ENCODE results near the gene ADRA1B. TPM values are rescaled to one million over a fixed set of nuclear protein-coding genes. Genes with fewer than 3 reads are reported as not detected.

The ADRA1B gene
- total RNA-seq, 2 donors from 2014 or later: 3.4 to 3.5 TPM

DNA sequence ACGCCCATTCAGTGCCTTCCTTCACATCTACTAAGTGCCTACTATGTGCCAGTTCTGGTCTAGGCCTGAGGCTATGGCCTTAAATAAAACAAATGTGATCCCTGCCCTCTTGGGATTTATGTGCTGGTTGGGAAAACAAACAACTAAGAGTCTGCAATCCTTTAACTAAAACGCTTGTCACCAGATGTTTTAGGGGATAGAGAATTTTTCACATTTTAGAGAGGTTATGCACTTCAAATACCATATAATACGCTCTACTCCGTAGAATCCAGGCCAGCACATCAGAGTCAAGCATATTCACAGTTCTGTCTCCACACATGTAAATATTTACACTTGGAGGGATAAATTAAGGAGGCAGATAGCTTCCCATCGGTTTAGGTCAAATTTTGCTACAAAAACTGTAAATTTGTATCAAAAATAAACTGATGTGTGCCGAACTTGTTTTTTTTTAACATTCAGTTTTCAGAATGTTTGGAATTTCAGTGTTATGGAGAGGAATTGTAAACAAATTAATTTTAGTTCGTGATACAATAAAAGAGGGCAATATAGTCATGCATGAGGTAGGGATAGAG, 22.0 kb upstream of the ADRA1B start:
- Histone ChIP-seq H3K36me3 (no peaks in the 10 kb centered on the region), H3K27me3 (no peaks in the 10 kb centered on the region), H3K27ac (no peak overlapping the region), H3K4me3 (no peak overlapping the region), H3K9me3 (no peaks in the 10 kb centered on the region), H3K4me1 (no peaks in the 10 kb centered on the region)
- TF ChIP-seq CTCF (IDR thresholded peaks at IDR 0.05): no peak
- no peak for DNase-seq (ENCODE audit: low spot score)

DNA sequence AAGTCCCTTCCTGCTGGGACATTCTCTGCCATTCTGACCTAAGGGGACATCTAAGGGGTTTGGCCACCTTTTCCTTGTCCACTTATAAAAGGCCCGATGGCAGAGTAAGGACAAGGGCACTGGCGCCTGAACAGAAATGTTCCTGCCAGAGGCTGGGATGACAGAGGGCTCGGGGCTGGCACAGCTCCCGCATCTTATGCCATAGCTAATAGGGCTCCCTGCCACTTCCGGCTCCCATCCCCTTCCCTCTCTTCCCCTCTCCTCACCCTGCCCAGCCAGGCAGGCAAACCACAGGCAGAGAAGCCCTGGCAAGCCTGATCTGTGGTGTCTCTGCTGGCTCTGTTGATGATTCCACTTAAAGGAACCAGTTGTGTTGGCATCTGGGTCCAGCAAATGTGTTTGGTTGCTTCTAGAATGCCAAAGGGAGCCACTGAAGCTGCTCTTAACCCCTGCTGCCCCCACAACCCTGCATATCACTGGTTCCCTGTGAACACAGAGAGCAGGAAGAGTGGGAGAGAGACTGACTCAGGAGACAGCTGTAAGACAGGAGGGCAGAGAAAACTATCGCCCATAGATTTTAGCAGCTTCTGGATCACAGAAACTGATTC, 18.4 kb upstream of the ADRA1B start:
- H3K27ac ChIP-seq: no peak overlapping the region
- H3K9me3 ChIP-seq: no peaks in the 10 kb centered on the region
- H3K36me3 ChIP-seq: no peaks in the 10 kb centered on the region
- no peak overlapping the region for H3K4me3 ChIP-seq
- no peaks in the 10 kb centered on the region for H3K27me3 ChIP-seq
- TF ChIP-seq CTCF (IDR thresholded peaks at IDR 0.05): no peak
- no peak for DNase-seq (ENCODE audit: low spot score)
- H3K4me1 ChIP-seq: no peaks in the 10 kb centered on the region

DNA sequence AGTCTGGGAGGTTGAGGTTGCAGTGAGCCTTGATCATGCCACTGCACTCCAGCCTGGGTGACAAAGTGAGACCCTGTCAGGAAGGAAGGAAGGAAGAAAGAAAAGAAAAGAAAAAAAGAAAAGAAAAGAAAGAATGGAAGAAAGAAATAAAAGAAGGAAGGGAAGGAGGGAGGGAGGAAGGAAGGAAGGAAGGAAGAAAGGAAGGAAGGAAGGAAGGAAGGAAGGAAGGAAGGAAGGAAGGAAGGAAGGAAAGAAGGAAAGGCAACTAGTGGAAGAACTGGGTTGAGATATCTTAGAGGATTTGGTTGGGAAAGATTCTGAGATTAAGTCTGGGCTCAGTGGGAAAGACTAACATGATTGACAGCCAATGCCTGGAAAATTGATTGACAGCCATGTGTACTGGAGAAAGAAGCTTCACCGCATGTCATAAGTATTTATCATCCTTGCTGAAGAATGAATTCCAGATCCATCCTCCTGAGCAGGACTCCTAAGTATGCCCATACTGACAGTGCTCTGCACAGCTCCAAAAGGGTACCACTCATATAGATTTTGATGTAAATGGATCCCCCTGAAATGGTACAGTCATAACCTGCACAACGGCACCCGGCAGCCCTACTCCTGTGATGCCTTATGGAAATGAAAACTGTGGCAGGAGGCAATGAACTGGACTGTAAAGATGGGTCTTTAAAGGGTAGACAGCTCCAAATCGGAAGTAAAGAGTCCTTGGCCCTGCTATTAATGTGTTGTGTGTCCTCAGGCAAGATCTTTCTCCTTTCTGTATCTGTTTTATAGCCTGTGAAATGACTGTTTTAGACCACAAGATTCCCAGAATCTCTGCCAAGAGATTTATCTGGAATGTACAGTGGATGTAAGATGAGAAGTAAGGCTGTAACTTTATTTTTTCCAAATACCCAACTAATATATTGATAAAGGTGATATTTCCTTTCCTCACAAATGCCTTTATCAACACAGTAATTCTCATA, 16.9 kb upstream of the ADRA1B start:
- H3K9me3 ChIP-seq: no peaks in the 10 kb centered on the region
- H3K36me3 ChIP-seq: no peaks in the 10 kb centered on the region

GRCh38 chr5:159901308-159901707, 15.0 kb upstream of the ADRA1B start:
- Histone ChIP-seq H3K4me3 (no peak overlapping the region), H3K9me3 (no peaks in the 10 kb centered on the region), H3K27ac (no peak overlapping the region), H3K27me3 (no peaks in the 10 kb centered on the region), H3K36me3 (no peaks in the 10 kb centered on the region), H3K4me1 (no peaks in the 10 kb centered on the region)
- no peak for DNase-seq (ENCODE audit: low spot score)
- no peak for TF ChIP-seq CTCF (IDR thresholded peaks at IDR 0.05)

More for the DNA sequence above, 16.9 kb upstream of the ADRA1B start:
- no peak for TF ChIP-seq CTCF (IDR thresholded peaks at IDR 0.05)
- H3K27me3 ChIP-seq: no peaks in the 10 kb centered on the region
- H3K4me1 ChIP-seq: no peaks in the 10 kb centered on the region
- no peak overlapping the region for H3K4me3 ChIP-seq
- no peak overlapping the region for H3K27ac ChIP-seq
- DNase-seq (ENCODE audit: low spot score): no peak

DNA sequence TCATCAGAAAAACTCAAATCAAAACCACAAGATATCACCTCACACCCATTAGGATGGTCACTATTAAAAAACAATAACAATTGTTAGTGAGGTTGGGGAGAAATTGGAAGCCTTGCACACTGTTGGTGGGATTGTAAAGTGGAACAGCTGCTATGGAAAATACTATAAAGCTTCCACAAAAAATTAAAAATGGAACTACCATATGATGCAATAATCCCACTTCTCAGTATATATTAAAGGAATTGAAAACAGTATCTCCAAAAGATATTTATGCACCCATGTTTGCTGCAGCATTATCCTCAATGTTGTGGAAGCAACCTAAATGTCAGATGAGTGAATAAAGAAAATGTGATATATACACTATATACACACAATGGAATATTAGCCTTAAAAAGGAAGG, 14.5 kb upstream of the ADRA1B start:
- no peaks in the 10 kb centered on the region for H3K9me3 ChIP-seq
- H3K4me1 ChIP-seq: no peaks in the 10 kb centered on the region
- H3K4me3 ChIP-seq: no peak overlapping the region
- H3K27ac ChIP-seq: no peak overlapping the region
- no peaks in the 10 kb centered on the region for H3K36me3 ChIP-seq
- H3K27me3 ChIP-seq: no peaks in the 10 kb centered on the region
- no peak for TF ChIP-seq CTCF (IDR thresholded peaks at IDR 0.05)
- no peak for DNase-seq (ENCODE audit: low spot score)
